NOMO-1 treated with dmso at 0.1 percent for 144 hours (cell line): ENCODE data around the gene NR4A3.
A peak's percentile ranks its signal among the peaks of the same experiment; 100 is the strongest.

ENCODE experiments used
- DNase-seq: peaks from one replicate; lab custom pipeline; 2025; ENCODE audit not compliant: unreplicated experiment; lab: John Stamatoyannopoulos, UW

Gene NR4A3

GRCh38 chr9:99813739-99814138, 7.9 kb upstream of the NR4A3 start:
- no peak for DNase-seq

GRCh38 chr9:99814359-99814758, 7.3 kb upstream of the NR4A3 start:
- no peak for DNase-seq

GRCh38 chr9:99816392-99816791, 5.3 kb upstream of the NR4A3 start:
- DNase-seq = no peak

- no peak for DNase-seq
Measured at GRCh38 chr9:99818500-99818899, 3.2 kb upstream of the NR4A3 start.

GRCh38 chr9:99819123-99819855, 2.4 kb upstream of the NR4A3 start:
- peak; percentile 88 for DNase-seq

- DNase-seq = peak; percentile 86
Measured at GRCh38 chr9:99819856-99820684, 1.6 kb upstream of the NR4A3 start.

- no peak for DNase-seq
Measured at GRCh38 chr9:99820685-99821395, 845 bp upstream of the NR4A3 start.

GRCh38 chr9:99822109-99822805, 572 bp downstream of the NR4A3 start:
- DNase-seq = no peak

GRCh38 chr9:99822806-99823591, 1.3 kb downstream of the NR4A3 start:
- DNase-seq = no peak

- no peak for DNase-seq
Measured at GRCh38 chr9:99823681-99824377, 2.1 kb downstream of the NR4A3 start.

- peak; percentile 20 for DNase-seq
Measured at GRCh38 chr9:99824378-99825171, 2.9 kb downstream of the NR4A3 start.

GRCh38 chr9:99825172-99826046, 3.7 kb downstream of the NR4A3 start:
- no peak for DNase-seq

GRCh38 chr9:99826579-99826978, 4.9 kb downstream of the NR4A3 start:
- no peak for DNase-seq

GRCh38 chr9:99827244-99827643, 5.6 kb downstream of the NR4A3 start:
- no peak for DNase-seq

GRCh38 chr9:99828054-99828416, 6.3 kb downstream of the NR4A3 start:
- DNase-seq = no peak

GRCh38 chr9:99828417-99829176, 6.9 kb downstream of the NR4A3 start:
- no peak for DNase-seq

GRCh38 chr9:99831857-99832557, 10.3 kb downstream of the NR4A3 start:
- DNase-seq = no peak
